ENCODE data around the gene RD3L. TPM values are rescaled to one million over a fixed set of nuclear protein-coding genes. Genes with fewer than 3 reads are reported as not detected.
"Not testable (repeated sequence)": the region's sequence is repeated elsewhere in the genome, so short reads cannot be mapped to it uniquely, and the experiment has no call there.

Gene RD3L
- not detected for total RNA-seq

- ATAC-seq (ENCODE audit: insufficient number of reproducible peaks, low FRiP score, low read depth) (no peak), DNase-seq (ENCODE audit: low spot score) (no peak)
Observed at GRCh38 chr14:103941973-103942736, at the start of gene RD3L. Gene RD3L, minus strand, starts transcription at chr14:103942529. Its CDS starts 834 bp downstream, at chr14:103941695.

GRCh38 chr14:103989964-103990363, 47.6 kb upstream of the RD3L start:
- H3K27me3 ChIP-seq (replicated peaks; ENCODE audit: insufficient read depth) = no peaks in the 10 kb centered on the region
- no peaks in the 10 kb centered on the region for H3K36me3 ChIP-seq
- no peak for TF ChIP-seq CTCF (IDR thresholded peaks at IDR 0.05)
- H3K4me3 ChIP-seq = no peak overlapping the region
- H3K9me3 ChIP-seq = no peaks in the 10 kb centered on the region
- ATAC-seq (ENCODE audit: insufficient number of reproducible peaks, low FRiP score, low read depth) (no peak), DNase-seq (ENCODE audit: low spot score) (no peak)
- H3K4me1 ChIP-seq (ENCODE audit: control insufficient read depth in 1 of 2, low read depth in 2 of 2) = no peaks in the 10 kb centered on the region
- H3K27ac ChIP-seq = no peak overlapping the region

More at GRCh38 chr14:103941973-103942736, at the start of gene RD3L:
- H3K9me3 ChIP-seq = no peaks in the 10 kb centered on the region
- no peaks in the 10 kb centered on the region for H3K27me3 ChIP-seq (replicated peaks; ENCODE audit: insufficient read depth)
- no peak within 1 kb of the TSS for H3K4me3 ChIP-seq
- H3K27ac ChIP-seq = no peak within 1 kb of the TSS
- no peak for TF ChIP-seq CTCF (IDR thresholded peaks at IDR 0.05)
- H3K4me1 ChIP-seq (ENCODE audit: control insufficient read depth in 1 of 2, low read depth in 2 of 2) = no peaks in the 10 kb centered on the region
- H3K36me3 ChIP-seq = no peaks in the 10 kb centered on the region

- Histone ChIP-seq H3K27ac (no peak overlapping the region), H3K4me3 (no peak overlapping the region), H3K4me1 (ENCODE audit: control insufficient read depth in 1 of 2, low read depth in 2 of 2) (no peaks in the 10 kb centered on the region), H3K36me3 (no peaks in the 10 kb centered on the region), H3K9me3 (no peaks in the 10 kb centered on the region), H3K27me3 (replicated peaks; ENCODE audit: insufficient read depth) (no peaks in the 10 kb centered on the region)
- ATAC-seq (ENCODE audit: insufficient number of reproducible peaks, low FRiP score, low read depth) = no peak
- DNase-seq (ENCODE audit: low spot score) = no peak
- TF ChIP-seq CTCF (IDR thresholded peaks at IDR 0.05) = no peak
Observed at GRCh38 chr14:103989034-103989433, 46.7 kb upstream of the RD3L start.

- H3K36me3 ChIP-seq = no peaks in the 10 kb centered on the region
- no peaks in the 10 kb centered on the region for H3K27me3 ChIP-seq (replicated peaks; ENCODE audit: insufficient read depth)
- TF ChIP-seq CTCF (IDR thresholded peaks at IDR 0.05) = no peak
- no peaks in the 10 kb centered on the region for H3K9me3 ChIP-seq
- DNase-seq (ENCODE audit: low spot score) (no peak), ATAC-seq (ENCODE audit: insufficient number of reproducible peaks, low FRiP score, low read depth) (no peak)
- H3K27ac ChIP-seq = no peak overlapping the region
- no peaks in the 10 kb centered on the region for H3K4me1 ChIP-seq (ENCODE audit: control insufficient read depth in 1 of 2, low read depth in 2 of 2)
- no peak overlapping the region for H3K4me3 ChIP-seq
Observed at GRCh38 chr14:103984196-103984595, 41.9 kb upstream of the RD3L start.

GRCh38 chr14:103980623-103981238, 38.4 kb upstream of the RD3L start:
- H3K4me3 ChIP-seq; H3K27me3 ChIP-seq (replicated peaks; ENCODE audit: insufficient read depth); H3K4me1 ChIP-seq (ENCODE audit: control insufficient read depth in 1 of 2, low read depth in 2 of 2); H3K27ac ChIP-seq; DNase-seq (ENCODE audit: low spot score); ATAC-seq (ENCODE audit: insufficient number of reproducible peaks, low FRiP score, low read depth); H3K9me3 ChIP-seq; H3K36me3 ChIP-seq: not testable (repeated sequence)
- peak; percentile 59 for TF ChIP-seq CTCF (IDR thresholded peaks at IDR 0.05)
